HG02943 (cell line): Measurements from ENCODE around the gene MAML3.

Experiments
- ATAC-seq: cut with Tn5 transposase; IDR thresholded peaks from one replicate; pipeline ENCODE4 v1.9.1; 2021; ENCODE audit warnings: mild to moderate bottlenecking, low read depth, moderate library complexity; ENCODE audit not compliant: unreplicated experiment

The MAML3 gene

DNA sequence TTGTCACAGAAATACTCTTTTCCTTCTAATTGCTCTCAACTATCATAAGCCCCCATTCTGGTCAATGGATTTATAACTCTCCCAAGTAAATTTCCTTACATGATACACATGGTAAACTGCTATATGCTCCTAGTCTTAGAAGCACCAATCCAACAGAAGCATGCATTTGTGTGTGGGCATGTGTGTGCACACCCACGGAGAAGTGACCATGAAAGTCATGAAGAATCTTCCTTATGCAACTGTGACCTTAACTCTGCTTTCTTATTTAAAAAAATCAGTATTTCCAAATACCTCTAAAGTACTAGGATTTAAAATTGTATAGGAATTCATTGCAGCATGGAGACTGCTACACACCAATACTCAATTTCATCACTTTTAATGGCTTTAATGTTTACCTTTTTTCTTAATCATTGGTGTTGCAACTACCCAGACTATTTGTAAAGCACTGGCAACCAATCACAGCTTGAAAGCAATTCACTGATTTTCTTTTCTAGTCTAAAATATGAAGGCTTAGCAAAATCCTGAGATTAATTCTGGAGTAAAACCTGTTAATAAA, 47.6 kb downstream of the MAML3 start:
- ATAC-seq, result no peak

DNA sequence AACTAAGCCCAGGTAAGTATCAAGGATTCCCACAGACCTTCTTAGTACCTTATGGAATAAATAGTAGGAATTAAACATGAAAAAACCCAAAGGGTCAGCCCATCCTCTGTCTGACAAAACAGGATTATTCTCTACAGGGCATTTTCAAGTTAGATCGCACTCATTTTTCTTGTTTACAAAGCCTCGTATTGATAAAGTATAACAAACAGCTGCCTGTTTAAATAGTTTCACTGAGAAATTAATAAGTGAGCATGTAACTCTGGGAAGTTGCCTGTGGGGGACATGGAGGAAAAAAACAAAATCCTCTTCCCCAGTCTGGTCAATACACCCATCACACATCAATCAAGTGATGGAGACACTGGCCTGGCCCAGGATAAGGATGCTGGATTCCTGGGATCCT, 48.5 kb downstream of the MAML3 start:
- no peak for ATAC-seq

GRCh38 chr4:140103676-140104075, 50.3 kb downstream of the MAML3 start:
- ATAC-seq, result no peak

DNA sequence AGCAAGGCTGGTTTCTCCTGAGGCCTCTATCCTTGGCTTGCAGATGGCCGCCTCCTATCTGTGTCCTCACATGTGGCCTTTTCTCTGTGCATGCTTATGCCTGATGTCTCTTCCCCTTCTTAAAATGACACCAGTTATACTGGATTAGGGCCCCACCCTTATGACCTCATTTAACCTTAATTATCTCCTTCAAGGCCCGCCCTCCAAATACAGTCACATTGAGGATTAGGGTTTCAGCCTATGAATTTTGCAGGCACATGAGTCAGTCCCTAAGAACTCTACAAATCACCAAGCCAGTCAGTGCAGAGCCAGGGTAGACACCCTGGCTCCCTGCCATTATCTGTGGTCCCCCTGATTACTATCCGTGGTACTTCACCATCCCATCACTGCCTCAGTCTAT, 51.6 kb downstream of the MAML3 start:
- no peak for ATAC-seq

DNA sequence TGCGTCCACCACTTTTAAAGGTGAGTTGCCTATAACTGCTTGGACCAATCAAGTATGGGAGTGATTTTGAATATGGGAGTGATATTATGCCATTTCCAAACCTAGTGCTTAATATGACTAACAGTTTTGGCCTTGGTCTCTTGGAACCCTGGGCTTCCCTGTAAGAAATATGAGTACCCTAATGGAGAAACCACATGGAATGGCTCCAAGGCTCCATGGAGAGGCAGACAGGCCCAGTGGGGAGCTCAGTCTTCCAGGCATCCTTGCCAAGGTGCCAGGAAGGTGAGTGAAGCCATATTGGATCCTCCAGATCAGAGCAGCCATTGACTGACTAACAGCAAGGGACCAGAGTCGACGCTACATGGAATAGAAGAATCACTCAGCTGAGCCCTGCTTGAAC, 53.2 kb downstream of the MAML3 start:
- ATAC-seq, result no peak

GRCh38 chr4:140099983-140100382, 54.0 kb downstream of the MAML3 start:
- no peak for ATAC-seq

DNA sequence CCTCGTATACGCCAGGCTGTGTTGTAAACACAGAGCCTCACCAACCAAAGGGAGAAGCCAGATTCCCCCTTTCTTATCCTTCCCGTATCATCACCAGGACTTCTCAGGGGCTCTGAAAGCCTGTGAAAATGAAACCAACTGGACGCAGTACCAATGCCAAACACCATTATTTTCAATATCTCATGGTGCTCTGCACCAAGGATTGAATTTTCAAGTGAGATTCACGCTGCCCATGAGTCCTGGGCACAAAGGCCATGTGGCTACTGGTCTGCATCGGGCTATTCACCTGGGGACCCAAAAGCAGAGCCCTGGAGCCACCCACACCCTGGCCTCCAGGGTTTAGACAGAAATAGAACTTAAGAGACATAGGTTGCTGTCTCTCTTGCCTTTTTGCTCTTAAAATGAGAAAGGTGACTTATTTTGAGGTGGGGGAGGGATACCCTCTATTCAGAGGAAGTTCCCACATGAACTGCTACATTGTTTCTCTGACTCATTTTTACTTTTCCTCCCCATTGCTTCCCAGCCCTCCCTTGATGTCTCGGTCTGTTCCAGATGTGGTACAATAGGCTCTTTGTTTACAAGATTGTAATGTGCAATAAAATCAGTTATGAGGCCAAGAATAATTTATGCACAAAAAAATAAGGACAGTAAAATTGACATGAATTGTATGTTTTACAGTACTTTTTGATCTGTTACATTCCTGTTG, 55.4 kb downstream of the MAML3 start:
- no peak for ATAC-seq

GRCh38 chr4:140097572-140097971, 56.4 kb downstream of the MAML3 start:
- no peak for ATAC-seq

GRCh38 chr4:140096921-140097320, 57.1 kb downstream of the MAML3 start:
- ATAC-seq, result no peak

DNA sequence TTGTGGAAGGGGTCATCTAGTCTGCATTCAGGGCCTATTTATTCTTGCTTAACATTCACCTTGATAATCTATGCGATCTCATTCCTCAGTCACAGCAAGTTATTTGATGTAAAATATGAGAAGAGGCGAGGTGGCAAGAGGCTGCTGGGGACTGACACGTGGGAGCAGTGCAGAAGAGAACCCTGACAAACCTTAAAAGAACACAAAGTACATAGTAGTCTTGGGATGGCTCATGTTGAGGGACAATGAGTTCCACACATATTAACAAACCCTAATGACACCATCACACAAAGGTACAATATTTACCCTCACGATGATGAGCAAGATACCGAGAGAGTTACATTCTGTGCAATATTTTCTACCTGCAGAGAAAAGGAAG, 57.5 kb downstream of the MAML3 start:
- ATAC-seq, result no peak

DNA sequence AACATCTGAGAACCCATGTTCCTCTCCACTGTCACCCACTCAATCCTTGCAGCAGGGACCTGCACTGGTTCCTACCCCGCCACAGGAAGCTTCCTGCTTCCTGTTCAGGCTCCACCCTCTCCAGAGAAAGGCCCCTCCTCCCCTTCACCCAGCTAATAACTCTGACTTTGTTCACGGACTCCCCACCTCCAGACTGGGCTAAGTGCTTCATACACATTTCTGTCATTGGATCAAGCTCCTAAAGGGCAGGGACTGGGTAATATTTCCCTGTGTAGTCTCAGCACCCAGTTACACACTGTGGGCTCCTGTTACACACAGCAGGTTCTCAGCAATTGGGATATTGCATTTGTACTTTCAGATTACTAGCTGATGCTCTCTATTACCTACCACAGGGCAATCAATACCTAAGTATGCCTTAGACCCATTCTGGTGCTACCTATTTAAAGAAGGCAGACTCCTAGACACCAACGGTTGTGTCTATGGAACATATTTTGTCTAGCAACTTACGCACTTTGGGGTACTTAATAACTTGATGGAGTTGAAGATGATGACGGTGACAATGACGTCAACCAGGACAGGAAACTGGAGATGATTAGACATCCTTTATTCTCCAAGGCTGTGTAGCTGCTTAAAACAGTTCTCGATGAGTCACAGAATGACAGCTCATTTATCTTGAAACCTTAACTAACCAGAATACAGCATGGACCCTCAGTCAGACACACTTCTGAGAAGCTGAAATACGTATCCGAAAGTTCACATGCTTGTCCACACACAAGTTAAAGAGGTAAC, 58.1 kb downstream of the MAML3 start:
- ATAC-seq, result no peak

DNA sequence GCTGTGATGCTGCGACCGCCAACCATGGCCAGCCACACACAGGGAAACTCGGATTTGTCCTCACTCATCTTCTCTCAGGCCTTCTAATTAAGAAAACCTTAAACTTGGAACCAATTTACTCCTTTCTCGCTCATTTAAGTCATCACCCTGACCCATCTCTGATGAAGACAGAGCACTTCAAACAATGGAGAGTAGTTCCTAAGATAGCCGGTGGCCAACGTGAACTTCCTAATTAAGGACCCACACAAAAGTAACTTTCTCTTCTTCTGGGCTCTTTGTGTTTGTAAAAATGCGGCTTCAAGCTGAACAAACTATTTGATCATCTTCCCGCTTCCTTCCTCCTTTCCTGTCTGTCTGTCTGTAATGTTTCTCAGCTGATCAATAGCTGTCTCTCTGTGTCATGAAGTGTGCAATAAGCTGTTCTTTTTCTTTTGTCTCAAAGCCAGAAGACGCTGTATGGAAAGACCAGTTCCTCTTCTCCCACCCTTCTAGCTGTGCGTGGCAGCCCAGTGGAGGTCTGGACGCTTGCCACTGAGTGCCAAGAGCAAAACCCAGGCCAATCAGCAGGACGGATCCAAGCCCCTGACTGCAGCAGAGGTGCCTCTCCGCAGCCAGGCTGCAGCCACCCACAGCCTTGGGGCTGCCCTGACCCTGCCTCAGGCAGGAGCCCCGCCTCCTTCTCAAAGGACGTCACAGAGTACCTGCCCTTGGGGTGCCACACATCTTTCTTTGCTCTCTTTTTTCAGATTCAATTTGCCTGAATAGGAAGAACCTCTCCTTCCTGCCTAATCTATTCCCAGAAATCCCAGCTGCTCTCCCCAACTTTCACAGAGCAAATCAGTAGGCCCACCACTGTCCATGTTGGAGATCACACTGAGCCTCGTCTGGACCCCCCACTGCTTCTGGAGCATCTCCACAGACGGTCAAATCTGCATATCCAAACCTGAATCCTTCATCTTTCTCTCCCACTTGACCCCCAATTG, 59.3 kb downstream of the MAML3 start:
- no peak for ATAC-seq

- ATAC-seq, result no peak
Measured at GRCh38 chr4:140092094-140092851, 61.7 kb downstream of the MAML3 start.

DNA sequence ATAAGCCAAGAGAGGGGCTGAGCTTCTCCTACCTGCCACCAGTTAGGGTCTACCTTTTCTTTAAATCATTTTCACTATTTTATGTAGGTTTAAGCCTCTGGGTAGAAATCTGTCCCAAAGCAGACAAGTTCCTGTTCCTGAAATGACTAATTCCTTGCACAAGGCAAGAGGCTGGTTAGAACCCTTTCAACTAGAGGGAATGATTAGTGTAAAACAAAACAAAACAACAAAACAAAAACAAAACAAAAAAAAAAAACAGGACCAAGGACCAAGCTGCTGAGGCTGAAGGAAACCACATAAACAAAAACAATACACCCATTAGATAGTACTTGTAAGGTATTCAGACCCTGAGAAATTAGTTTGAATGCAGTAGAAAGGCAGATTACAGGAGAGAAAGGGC, 62.7 kb downstream of the MAML3 start:
- no peak for ATAC-seq

DNA sequence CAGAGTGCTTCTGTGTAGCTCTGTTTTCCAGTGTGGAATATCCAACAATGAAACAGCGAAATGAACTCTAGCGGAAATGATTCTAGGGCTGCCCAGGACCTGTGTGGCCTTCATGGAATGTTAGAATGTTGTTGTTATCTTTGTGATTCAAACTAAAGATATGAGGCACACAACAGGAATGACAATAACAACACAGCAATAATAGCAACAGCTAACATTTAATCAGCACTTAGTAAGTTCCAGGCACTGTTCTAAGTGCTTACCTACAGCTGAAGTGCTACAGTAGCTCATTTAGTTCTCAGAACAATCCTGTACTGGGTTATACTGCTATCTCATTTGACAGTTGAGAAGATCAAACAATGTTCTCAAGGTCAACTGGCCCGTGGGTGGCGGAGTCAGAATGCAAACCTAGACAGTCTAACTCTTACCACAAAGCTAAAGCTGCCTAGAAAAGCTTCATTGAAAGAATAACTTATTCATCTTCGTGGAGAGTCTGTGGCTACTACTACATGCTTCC, 63.7 kb downstream of the MAML3 start:
- ATAC-seq, result no peak

DNA sequence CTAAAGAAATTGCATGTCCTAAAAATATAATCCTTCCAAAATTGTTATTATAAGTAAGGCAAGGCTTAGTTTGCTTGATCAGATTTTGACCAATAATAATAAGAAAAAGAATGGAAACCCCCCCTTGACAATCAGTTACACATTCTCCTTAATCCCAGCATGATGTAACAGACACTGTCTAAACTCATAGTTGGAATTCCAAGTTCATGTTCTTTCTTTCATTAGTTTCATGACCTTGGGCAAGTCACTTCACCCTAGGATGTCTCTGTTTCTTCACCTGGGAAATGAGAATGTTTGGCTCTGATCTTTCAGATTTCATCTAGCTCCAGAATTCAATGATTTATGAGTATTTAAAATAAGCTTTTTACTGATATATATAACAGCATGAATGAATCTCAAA, 64.8 kb downstream of the MAML3 start:
- no peak for ATAC-seq

DNA sequence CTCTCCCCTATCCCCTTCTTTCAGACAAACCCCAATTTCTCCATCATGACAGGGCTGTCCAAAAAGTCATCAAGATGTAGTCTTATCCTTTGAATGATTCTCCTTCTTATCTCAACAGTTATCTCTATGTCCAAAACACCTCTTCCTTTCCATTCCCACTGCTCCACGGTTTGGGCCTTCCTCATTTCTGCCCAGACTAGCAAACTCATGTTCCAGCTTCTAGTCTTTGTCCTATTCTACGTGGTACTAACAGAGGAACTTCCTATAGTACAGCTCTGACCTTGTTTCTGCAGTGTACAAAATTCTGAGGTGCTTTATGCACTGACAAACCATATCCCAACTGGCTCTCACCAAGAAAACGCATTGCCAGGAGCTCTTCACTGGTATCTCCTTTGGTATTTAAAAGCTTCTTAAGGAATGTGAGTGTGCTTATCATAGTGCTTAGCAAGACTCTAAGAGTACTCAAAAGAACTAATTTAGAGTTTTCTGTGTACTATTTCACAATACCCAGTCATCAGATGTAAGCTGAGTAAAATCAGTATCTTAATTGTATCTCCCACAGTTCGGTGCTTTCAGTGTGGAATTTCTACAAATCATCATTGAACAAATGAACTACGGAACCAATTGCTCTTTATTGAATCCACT, 65.5 kb downstream of the MAML3 start:
- ATAC-seq, result no peak

GRCh38 chr4:140085881-140086280, 68.1 kb downstream of the MAML3 start:
- no peak for ATAC-seq

DNA sequence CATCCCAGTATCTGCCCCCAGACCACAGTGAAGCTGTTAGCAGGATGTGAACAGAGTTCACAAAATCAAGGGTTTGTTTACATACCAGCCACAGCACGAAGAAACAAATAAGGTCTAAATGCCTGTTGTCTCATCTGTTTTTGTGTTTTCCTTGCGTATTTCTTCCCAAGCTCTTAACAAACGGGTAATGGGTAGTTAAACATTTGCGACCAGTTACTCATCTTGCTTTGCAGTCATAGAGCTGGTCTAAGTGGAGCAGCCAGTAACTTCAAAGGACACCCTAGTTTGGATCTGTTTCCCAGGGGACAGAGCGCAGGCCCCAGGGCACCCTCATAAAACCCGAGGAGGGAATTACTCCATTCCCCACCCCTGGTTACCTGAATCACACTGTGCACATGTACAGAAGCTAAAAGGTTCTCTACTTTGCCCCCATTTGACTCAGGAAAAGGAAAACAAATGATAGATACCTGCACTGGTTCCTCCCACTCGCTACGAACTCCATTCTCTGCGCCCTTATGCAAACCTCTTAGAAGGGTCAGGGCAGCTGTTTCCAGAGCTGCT, 68.8 kb downstream of the MAML3 start:
- no peak for ATAC-seq
